OCI-M2 (cell line): ENCODE results near the gene AURKA.
"Not testable (repeated sequence)": the region's sequence is repeated elsewhere in the genome, so short reads cannot be mapped to it uniquely, and the experiment has no call there.

ENCODE experiments used
- DNase-seq: peaks from one replicate; lab custom pipeline; 2025; ENCODE audit not compliant: unreplicated experiment; lab: John Stamatoyannopoulos, UW

AURKA gene

DNA sequence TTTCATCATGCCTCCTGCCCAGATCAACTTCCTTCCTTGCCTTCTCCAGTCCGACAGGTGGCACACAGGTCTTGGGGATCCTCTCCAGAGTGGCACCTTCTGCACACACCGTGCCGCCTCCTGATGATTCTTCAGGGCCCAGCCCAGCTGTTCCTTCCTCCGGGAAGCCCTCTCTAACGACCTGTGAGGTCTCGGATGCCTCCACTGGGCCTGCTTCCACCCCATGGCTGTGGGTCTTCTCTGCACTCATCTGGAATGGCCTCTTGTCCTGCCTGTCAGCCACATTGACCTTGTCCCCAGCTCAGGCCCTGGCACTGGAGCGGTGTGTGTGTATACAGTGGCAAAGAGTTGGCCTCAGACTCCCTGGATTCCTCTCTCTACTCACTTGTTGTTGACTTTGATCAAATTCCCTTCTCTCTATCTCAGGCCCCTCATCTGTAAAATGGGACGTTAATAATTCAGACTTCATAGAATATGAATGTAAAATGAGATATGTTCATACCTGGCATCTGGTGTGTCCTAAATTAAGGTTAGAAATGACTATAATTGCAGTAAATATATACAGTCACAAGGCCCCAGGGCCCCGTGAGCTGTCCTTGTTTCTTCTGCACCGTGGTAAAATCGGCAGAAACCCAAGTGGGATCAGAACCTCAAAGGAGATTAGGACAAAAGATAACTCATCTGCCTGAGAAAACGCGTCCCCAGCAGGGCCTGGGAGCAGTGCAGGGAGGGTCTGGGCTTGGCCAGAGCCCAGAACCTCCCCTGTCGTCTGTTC is 31.7 kb downstream of the AURKA start:
- no peak for DNase-seq

DNA sequence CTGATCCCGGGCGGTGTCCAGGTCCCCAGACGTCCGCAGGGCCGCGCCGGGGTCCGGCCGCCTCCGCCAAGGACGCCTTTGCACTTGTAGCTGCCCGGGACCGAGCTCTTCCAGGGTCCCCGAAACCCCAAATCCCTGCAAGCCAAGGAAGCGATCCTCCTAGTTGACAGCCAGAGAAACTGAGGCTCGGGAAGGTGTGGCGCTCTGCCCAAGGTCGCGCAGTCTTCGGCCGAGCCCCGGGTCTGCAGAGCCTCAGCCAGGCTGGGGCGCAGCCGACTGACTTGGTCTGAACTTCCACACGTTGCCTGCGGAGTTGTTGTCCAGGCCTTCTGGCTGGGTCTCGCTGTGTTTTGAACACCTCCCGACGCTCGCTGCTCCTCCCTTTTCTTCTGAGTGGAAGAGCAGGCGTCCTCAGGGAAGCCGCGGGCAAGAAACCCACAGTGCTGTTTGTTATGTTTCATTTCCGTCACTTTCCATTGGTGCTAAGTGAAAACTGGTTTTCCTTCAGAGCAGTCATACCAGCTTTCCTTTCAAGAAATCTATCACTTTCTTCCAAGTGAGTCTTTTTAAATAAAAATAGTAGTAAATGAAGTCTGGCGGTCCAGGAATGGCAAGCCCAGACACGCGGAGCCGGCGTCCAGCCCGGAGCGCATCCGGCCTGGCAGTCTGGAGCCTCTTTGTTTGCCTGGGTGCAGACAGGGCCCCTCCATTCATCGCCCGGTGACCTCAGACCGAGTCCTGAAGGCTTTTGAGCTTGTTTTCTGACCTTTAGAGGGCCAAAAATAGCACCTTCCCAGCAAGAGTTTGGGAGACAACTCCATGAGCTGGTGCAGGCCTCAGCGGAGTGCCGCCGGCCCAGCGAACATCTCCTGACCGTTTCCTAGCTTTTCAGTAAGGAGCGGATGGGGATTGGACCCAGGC is 32.5 kb downstream of the AURKA start:
- no peak for DNase-seq

DNA sequence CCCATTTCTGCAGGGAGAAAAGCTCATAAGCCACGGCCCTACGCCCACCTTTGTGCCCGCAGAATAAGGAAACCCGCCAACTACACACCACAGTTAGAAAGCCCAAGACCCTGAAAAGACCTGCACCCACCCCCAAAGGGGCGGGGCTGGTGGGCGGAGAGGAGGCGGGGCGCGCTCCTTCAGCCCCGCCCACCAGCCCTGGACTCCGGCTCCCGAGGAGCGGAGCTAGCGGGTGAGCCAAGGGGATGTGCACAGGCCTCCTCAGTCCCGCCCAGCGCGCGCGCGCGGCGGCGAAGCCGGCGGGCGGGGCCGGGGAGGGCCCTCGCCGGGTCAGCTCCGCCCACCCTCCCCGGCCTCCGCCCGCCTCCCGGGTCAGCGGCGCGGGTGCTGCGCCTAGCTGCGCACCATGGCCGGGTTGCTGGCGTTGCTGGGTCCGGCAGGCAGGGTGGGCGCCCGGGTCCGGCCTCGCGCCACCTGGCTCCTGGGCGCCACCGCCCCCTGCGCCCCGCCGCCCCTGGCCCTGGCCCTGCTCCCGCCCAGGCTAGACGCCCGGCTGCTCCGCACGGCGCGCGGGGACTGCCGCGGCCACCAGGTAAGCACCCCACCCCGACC is 33.3 kb downstream of the AURKA start, which contains the start of gene FAM210B:
FAM210B (plus strand) TSS at position 375 of the 612 bp plus-strand sequence; CDS start at position 407, 32 bp downstream.
- peak; percentile 61 for DNase-seq

DNA sequence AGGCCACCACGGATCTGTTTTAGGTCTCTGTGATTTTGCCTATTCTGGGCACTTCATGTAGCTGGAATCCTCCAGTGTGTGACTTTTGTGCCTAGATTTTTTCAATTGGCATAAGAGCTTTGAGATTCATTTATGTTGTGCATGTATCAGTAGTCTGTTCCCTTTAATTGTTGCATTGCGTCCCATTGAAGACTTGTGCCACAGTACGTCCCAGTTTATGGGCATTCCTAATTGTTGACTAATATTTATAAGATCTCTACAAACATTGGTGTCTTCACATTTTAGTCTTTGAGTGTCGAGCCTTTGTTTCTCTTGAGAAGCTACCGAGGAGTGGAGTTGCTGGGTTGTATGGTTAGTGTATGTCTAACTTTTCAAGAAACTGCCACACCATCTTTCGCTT is 33.9 kb downstream of the AURKA start:
- no peak for DNase-seq

DNA sequence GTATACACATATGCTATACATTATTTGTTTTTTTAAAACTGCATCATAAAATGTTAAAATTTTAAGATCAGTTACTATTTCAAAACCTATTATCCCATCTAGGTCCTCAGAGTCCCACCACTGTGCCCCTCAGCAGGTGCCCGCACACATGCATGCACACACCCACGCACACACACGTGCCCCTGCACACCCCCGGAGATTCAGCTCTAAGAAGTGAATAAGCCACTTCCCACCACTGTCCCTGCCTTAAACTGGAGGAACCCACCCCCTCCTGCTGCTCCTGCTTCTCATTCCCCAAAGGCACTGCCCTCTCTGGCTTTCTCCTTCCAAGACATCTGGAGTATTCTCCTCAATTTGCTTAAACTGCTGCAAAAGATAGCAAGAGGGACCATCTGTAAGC is 38.7 kb downstream of the AURKA start:
- DNase-seq = no peak

DNA sequence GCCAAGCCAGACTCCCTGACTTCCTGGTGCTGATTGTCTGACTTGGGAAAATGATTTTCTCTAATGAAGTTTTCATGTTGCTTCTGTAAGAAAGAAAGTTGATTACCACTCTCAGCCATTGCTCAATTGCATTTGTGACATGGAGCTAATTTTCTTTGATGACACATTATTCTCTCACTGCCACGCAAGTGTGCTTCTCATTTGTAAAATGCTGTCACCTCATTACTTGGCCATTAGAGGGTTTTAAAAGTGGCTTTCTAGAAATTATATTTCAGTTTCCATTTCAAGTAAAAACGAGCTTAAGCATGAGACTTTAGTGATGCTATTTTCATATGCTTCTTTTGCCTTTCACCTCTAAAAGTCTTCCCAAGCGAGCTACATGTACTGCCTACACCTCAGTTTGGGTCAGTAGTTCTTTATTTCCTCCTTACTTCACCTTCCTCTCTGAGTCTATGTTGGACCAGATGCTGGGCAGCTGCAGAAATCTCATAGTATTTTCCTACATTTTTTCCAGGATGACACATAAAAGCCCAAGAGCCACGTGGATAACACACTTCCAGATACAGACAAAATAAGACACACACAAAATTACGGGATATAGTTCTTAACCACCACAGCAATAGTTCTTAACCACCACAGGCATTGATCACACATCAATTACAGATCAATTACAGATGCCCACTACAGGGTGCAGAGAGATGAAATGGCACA is 39.5 kb downstream of the AURKA start:
- no peak for DNase-seq

DNA sequence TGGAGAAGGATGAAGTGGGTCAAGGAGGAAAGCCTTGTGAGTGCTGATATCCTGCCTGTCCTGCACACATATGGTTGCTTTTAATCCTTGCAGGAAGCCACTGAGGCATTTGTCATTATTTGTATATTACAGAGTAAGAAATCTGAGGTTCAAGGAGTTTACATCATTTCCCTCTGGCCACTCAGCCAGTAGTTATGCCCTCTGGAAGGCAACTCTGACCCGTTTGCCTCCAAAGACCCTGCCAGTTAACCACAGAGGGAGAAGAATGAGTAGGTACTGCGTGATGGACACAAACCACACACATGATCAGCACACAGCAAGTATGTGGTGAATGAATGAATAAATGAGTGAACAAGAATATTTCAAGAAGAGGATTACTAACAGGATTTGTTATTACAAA is 41.2 kb downstream of the AURKA start:
- DNase-seq = no peak

DNA sequence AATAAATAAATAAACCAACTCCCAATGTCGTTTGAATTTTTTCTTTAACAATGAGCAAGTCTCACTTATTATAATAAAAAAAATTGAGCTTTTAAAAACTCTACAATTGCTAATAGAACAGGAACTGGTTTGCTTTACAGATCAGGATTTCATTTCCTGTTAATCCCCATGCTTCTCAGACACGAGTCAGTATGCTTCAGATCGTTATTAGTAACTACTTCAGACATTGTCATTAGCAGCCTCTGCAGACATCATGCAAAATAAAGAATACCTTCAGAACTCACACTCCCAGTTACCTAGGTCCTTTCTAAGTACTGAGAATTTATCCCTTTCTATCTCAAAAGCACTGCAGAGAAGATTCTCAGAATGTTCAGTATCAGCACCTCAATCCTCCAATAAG is 43.3 kb downstream of the AURKA start:
- DNase-seq = no peak

DNA sequence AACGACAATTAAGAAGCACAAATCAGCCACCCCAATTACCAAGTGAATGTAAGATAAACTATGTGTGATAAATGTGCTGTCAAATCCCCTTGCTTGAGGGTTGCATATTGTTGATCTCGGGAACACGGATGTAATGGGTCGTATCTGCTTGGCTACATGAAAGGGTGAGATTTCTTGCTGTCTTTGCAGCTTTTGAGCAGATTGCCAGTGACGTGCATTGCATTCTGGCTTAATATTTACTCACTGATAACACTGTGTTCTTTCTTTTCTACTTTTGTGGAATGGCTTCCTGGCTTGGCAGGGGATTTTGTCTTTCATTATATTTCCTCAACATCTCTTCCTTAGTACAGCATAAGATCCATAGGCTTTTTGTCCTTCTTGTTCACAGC is 43.7 kb downstream of the AURKA start:
- no peak for DNase-seq

DNA sequence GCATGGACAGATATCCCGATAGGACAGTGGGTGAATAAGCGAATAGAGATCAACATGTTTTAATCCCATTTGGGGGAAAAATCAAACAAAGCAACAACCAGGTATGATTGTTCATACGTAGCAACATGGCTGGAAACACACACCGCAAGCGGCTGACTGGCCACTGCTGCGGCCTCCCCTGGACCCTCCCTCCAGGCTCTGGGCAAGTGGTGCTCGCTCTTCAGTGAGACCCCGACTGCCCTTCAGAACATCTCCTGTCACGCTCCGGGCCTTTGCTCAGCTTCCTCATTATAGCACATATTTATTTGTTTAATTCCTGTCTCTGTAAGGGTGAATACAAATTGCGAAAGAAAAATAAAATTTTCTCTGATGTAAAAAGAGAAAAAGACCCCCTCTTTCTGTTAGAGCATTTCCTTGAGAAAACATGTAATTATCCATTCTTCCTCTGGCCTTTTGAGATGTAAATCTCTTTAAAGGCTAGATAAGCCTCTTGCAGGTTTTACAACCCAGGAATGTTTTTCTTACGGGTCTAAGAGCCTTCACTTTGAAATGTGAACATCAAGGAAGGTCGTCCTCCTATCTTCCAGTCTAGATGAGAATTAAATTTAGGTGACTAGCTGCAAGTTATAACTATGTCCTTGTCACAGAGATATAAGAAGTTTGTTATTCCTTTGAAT is 44.2 kb downstream of the AURKA start:
- no peak for DNase-seq

DNA sequence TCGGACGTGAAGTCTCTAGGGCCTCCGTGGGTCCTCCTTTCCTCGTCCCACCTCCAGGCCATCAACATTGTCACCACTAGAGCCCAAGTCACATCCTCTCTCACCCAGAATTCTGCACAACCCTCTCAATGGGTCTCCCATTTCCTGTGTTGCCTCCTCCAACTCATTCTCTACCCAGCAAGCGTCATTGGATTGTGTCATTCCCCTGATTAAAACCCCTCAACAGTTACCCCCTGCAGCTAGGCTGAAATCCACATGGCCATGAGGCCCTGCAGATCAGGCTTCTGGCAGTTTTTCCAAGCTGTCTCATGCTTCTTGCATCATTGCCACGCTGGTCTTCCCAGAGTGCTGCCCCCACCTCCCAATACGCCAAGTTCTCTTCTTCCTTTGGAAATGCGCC is 46.1 kb downstream of the AURKA start:
- DNase-seq = no peak

DNA sequence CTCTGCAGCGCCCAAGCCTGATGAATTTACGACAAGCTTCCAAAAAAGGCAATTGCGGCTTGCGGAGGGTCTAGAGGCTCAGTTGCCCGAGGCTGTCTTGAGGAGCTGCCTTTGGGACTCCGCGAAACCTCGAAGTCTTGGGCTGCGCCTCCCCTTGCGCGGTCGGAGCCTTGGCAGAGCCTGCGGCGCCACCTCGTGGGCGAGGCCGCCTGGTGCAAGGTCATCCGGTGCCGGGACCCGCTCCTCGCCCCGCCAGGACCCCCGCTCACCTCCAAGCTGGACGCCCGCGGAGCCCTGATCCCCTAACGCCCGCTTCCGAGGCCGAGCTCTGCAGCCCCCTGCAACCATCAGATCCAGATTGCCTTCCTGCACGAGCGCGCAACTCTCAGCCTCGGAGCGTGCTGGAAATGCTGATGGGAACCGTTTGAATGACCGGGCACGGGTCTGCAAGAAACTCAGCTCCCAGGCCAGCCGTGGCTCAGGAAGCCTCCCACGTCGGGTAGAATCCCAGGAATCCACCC is 48.1 kb downstream of the AURKA start:
- DNase-seq = no peak

DNA sequence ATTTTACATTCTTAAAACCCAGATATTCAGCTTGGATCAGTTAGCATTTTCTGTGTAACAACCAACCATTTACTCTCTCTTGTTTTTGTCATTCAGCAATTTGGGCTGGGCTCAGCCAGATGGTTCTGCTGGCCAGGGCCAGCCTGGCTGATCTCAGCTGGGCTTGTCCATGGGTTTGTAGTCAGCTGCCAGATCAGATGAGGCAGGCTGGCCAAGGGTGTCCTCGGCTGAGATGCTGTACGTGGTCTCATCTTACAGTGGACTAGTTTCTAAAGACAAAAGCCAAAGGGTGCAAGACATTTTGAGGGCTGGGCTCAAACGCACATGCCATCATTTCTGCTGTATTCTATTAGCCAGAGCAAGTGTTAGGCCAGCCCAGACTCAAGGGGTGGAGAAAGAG is 49.2 kb downstream of the AURKA start:
- no peak for DNase-seq

DNA sequence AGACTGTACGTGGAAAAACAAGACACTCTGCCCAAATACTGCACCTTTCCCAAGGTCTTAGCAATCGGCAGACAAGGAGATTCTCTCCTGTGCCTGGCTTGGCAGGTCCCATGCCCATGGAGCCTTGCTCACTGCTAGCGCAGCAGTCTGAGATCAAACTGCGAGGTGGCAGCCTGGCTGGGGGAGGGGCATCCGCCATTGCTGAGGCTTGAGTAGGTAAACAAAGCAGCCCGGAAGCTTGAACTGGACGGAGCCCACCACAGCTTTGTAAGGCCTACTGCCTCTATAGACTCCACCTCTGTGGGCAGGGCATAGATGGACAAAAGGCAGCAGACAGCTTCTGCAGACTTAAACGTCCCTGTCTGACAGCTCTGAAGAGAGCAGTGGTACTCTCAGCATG is 55.3 kb downstream of the AURKA start:
- DNase-seq = not testable (repeated sequence)

DNA sequence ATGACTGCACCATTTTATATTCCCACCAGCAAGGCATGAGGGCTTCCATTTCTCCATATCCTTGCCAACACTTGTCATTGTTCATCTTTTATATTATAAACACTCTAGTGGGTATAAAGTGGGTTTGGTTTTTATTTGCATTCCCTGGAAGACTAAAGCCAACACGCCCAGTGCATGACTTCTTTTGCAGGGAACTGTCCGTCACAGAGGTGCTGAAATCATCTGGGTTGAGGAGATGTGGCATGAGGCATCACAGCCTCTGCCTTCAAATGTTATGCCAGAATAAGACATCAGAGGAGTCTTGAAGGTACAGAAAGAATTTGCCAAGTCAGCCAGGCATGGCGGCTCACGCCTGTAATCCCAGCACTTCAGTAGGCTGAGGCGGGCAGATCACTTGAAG is 63.2 kb downstream of the AURKA start:
- no peak for DNase-seq

DNA sequence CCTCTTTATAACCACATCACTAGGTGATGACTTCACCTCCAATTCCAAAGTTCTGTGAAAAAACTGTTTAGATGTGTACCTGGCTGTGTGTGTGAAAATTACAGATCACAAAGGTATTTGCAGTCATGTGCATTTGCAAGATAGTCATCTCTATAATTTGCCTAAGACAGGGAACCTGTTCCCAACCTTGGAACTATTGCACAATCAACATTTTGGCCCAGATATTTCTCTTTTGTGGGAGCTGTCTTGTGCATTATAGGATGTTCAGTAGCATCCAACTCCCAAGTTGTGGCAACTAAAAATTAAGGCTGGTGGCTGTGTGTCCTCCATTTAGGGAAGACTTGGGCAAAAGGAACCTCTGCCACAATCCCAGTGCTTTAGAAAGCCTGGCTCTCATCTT is 67.2 kb downstream of the AURKA start:
- DNase-seq = no peak

DNA sequence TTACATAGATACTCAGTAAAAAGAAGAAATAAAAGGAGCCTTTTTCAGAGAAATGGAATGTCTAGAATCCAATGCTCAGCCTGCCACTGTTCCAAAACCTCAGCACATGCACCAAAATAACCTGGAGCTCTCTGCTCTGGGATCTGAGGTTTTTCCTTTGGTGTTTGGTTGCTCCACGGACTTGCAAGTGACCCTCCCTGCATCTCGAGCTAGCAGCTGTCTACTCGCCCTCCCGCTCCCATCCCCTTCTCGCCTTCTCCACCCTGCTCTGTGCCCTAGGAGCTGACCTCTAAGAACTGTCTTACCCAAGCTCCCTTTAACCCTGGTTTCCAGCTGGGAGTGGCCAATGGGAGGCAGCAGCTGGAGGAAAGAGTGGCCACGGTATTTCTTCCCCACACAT is 68.4 kb downstream of the AURKA start:
- no peak for DNase-seq

DNA sequence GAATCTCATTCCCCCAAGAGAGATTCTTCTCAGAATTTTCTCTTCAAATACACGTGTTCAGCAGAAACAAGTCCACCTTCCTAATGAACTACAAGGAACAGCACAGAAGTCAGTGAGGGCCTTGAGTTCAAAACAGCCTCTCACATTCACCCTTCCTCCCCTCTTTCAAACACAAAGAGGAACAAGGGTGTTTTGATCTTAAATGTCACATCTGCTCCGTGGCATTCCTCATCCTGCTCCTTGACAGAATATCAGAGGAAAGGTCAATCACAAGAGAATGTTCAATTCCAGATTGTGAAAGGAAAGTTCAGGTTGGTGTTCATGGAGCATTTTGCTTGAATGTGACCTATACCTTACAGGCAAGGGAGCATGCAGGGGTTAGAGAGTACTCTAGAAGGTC is 68.8 kb downstream of the AURKA start:
- no peak for DNase-seq

DNA sequence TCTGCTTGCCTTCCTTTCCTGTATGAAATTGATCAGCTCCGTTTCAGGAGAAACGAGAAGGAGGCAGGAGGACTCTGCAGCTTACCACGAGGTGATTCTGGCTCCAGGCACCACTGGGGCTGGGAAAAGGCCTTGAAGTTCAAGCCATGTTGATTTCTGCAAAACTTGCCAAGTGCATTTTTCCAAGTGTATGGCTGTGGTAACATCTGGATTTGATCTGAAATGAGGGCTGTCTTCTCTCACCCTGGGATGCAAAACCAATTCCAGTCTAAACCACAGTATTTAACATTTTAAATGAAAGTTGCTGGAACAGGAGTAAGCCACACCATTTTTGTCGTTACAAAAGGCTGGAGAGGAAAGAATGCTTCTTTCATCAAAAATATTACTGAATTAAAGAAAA is 69.3 kb downstream of the AURKA start:
- DNase-seq = no peak
